ENCODE data around the gene SHISAL1. TPM values are rescaled to one million over a fixed set of nuclear protein-coding genes. Genes with fewer than 3 reads are reported as not detected.

The SHISAL1 gene
- total RNA-seq, 1 experiment from 2014 or later = 2.9 TPM

GRCh38 chr22:44243761-44244160 lies 69.0 kb downstream of the SHISAL1 start:
- no peak overlapping the region for H3K4ac ChIP-seq (ENCODE audit: low read depth, low read length)
- H3K27me3 ChIP-seq (ENCODE audit: insufficient read depth, low read length) = no peaks in the 10 kb centered on the region
- H2AFZ ChIP-seq (ENCODE audit: low read length) = no peak overlapping the region
- Mint-ChIP-seq H3K36me3 (ENCODE audit: insufficient read depth in 1 of 3, low read depth in 3 of 3) (peaks cover 0 to 4% (median 0%) of the 10 kb centered on the region in 3 experiments; a peak in 2 of 7 replicates), H3K9me3 (peaks cover 4% of the 10 kb centered on the region in 2 experiments; a peak in 2 of 5 replicates), H3K4me3 (no peak overlapping the region), H3K27me3 (ENCODE audit: low read depth) (peaks cover 3% of the 10 kb centered on the region), H3K27ac (no peak overlapping the region), H3K4me1 (peaks cover 0 to 4% of the 10 kb centered on the region in 2 experiments; a peak in 2 of 4 replicates)
- H4K8ac ChIP-seq (replicated peaks; ENCODE audit: insufficient read length, low read depth, low read length) = no peak overlapping the region
- no peak overlapping the region for H3T11ph ChIP-seq (ENCODE audit: low read length)
- no peaks in the 10 kb centered on the region for H3K4me1 ChIP-seq (ENCODE audit: insufficient read depth, low read length)
- DNase-seq = no peak
- H2BK120ac ChIP-seq (ENCODE audit: low read depth, low read length, poor library complexity, severe bottlenecking) = no peak overlapping the region
- H2BK15ac ChIP-seq (ENCODE audit: low read depth, low read length) = no peak overlapping the region
- H3K9ac ChIP-seq (ENCODE audit: extremely low read depth, insufficient read length, low read length) = no peak overlapping the region
- H3K23me2 ChIP-seq (ENCODE audit: insufficient read length, low read depth, low read length, poor library complexity, severe bottlenecking) = no peaks in the 10 kb centered on the region
- H3K56ac ChIP-seq (ENCODE audit: insufficient read length, low read depth, low read length) = no peak overlapping the region
- H3K4me2 ChIP-seq (ENCODE audit: insufficient read depth, insufficient read length, low read length) = no peak overlapping the region
- no peak overlapping the region for H3K23ac ChIP-seq (ENCODE audit: insufficient read length, low read depth, low read length)
- no peak overlapping the region for H2AK5ac ChIP-seq (ENCODE audit: insufficient read length, low read length)
- no peak overlapping the region for H2BK5ac ChIP-seq (ENCODE audit: insufficient read length, low read length)
- H3K18ac ChIP-seq (ENCODE audit: insufficient read length, low read depth, low read length) = no peak overlapping the region
- no peaks in the 10 kb centered on the region for H4K20me1 ChIP-seq (ENCODE audit: control insufficient read depth, insufficient read depth, insufficient read length)
- H3K79me2 ChIP-seq (ENCODE audit: insufficient read depth, low read length) = no peaks in the 10 kb centered on the region
- H4K91ac ChIP-seq (ENCODE audit: insufficient read length, low read depth, low read length) = no peak overlapping the region
- no peak overlapping the region for H2BK12ac ChIP-seq (ENCODE audit: insufficient read length, low read depth, low read length)
- H3K27ac ChIP-seq (ENCODE audit: insufficient read length, low read depth, low read length) = no peak overlapping the region
- H3K9me3 ChIP-seq (ENCODE audit: control insufficient read depth, low read depth, low read length) = no peaks in the 10 kb centered on the region
- TF ChIP-seq CTCF (conservative IDR thresholded peaks at IDR 0.05) = no peak
- H4K5ac ChIP-seq (ENCODE audit: insufficient read length, low read depth, low read length) = no peak overlapping the region
- no peak overlapping the region for H3K14ac ChIP-seq (ENCODE audit: insufficient read depth, low read length)
- no CpG with 5 or more reads among the region's 8 CpGs for WGBS (ENCODE audit: extremely low coverage, insufficient read length, low lambda C conversion rate)
- no peaks in the 10 kb centered on the region for H3K79me1 ChIP-seq (ENCODE audit: insufficient read depth, low read depth, low read length, poor library complexity, severe bottlenecking)
- H2BK20ac ChIP-seq (ENCODE audit: low read depth, low read length, poor library complexity, severe bottlenecking) = no peak overlapping the region
